Keratinocyte (primary cell): Measurements from ENCODE around the gene CNTNAP2. TPM values are rescaled to one million over a fixed set of nuclear protein-coding genes. Genes with fewer than 3 reads are reported as not detected.

Experiments
- DNase-seq: peaks from one replicate; pipeline ENCODE4 v3.0.0-alpha.2; 2011; ENCODE audit warnings: low read depth, missing footprints, low spot score
- FAIRE-seq: peaks from 2 replicates; lab custom pipeline; 2011; peaks lifted over from hg19 to GRCh38; lab: Jason Lieb, UNC
- H2AFZ ChIP-seq: 2 replicates; pipeline ENCODE4 v1.6.0; 2012; ENCODE audit warnings: low read length, control low read depth, inconsistent platforms; ENCODE audit not compliant: control insufficient read depth
- H3K27ac ChIP-seq: 2 replicates; pipeline ENCODE4 v1.5.1; 2011; ENCODE audit warnings: low read length; ENCODE audit not compliant: control insufficient read depth, insufficient read depth
- H3K27me3 ChIP-seq: 3 replicates; pipeline ENCODE4 v1.6.0; 2011; ENCODE audit warnings: low read length; ENCODE audit not compliant: control insufficient read depth, insufficient read depth; ENCODE audit errors: extremely low read depth
- H3K36me3 ChIP-seq, 2 experiments: 2 replicates in 1 of 2; 3 replicates in 1 of 2; pipeline ENCODE4 v1.5.1; 2011; ENCODE audit warnings: low read length in 2 of 2, mild to moderate bottlenecking in 1 of 2; ENCODE audit not compliant: control insufficient read depth in 2 of 2, insufficient read depth in 2 of 2; ENCODE audit errors: extremely low read depth in 1 of 2
- H3K4me1 ChIP-seq: 3 replicates; pipeline ENCODE4 v1.5.1; 2011; ENCODE audit warnings: low read length; ENCODE audit not compliant: control insufficient read depth, insufficient read depth; ENCODE audit errors: extremely low read depth
- H3K4me2 ChIP-seq: 3 replicates; pipeline ENCODE4 v1.6.0; 2011; ENCODE audit warnings: low read depth, low read length; ENCODE audit not compliant: control insufficient read depth, insufficient read depth; ENCODE audit errors: extremely low read depth
- H3K4me3 ChIP-seq, 3 experiments: fragments of 200-600 bp in 1 of 3; sonication (generic) in 1 of 3; 2 replicates in 2 of 3; 3 replicates in 1 of 3; pipeline ENCODE4 v1.5.1; 2011 to 2016; ENCODE audit warnings: low read length in 3 of 3, mild to moderate bottlenecking in 3 of 3, control low read depth in 2 of 3, inconsistent platforms in 1 of 3, low read depth in 1 of 3, mixed read lengths in 1 of 3, mixed run types in 1 of 3, moderate library complexity in 1 of 3; ENCODE audit not compliant: control insufficient read depth in 2 of 3, insufficient read depth in 2 of 3; ENCODE audit errors: extremely low read depth in 1 of 3
- H3K79me2 ChIP-seq: 2 replicates; pipeline ENCODE4 v1.6.0; 2012; ENCODE audit warnings: low read length; ENCODE audit not compliant: control insufficient read depth, insufficient read depth
- H3K9ac ChIP-seq: 3 replicates; pipeline ENCODE4 v1.6.0; 2011; ENCODE audit warnings: low read length; ENCODE audit not compliant: control insufficient read depth, insufficient read depth; ENCODE audit errors: extremely low read depth
- H3K9me1 ChIP-seq: 3 replicates; pipeline ENCODE4 v1.6.0; 2011; ENCODE audit warnings: low read length; ENCODE audit not compliant: control insufficient read depth, insufficient read depth; ENCODE audit errors: extremely low read depth
- H3K9me3 ChIP-seq: 2 replicates; pipeline ENCODE4 v1.5.1; 2012; ENCODE audit warnings: low read depth, low read length; ENCODE audit not compliant: control insufficient read depth
- H4K20me1 ChIP-seq: 3 replicates; pipeline ENCODE4 v1.6.0; 2011; ENCODE audit warnings: low read length; ENCODE audit not compliant: control insufficient read depth, insufficient read depth; ENCODE audit errors: extremely low read depth
- EZH2 ChIP-seq: IDR thresholded peaks from one replicate; pipeline ENCODE4 v1.6.1; 2012; ENCODE audit warnings: inconsistent platforms, mild to moderate bottlenecking, low read length, moderate library complexity
- dilution Hi-C: fragments of 300-500 bp; cut with MboI; formaldehyde crosslinking; loops from one replicate; pipeline ENCODE4 v1.7.0; 2020; ENCODE audit warnings: low sequenced_read_pairs; ENCODE audit not compliant: extremely low pct_ligation_motif_present
- polyA plus RNA-seq, 5 experiments: library from polyadenylated mRNA; depleted of rRNA in 3 of 5; stranded (reverse) in 3 of 5; stranded (forward) in 1 of 5; unstranded in 1 of 5; fragments of >200 nt; gene quantifications; 1 replicate in 1 of 5; 2 replicates in 3 of 5; 3 replicates in 1 of 5; pipeline versions ENCODE4 v1.2.1 to v1.2.3, GENCODE V29; 2011 to 2012; ENCODE audit warnings: missing spikeins in 2 of 5, low read depth in 1 of 5, low replicate concordance in 1 of 5
- TF ChIP-seq, protein P1 (sequence below), 3 experiments: IDR thresholded peaks in 1 of 3; conservative IDR thresholded peaks in 1 of 3; optimal IDR thresholded peaks in 1 of 3; 2 replicates in 2 of 3; 3 replicates in 1 of 3; pipeline versions ENCODE3 to v1.5.1; 2011; ENCODE audit warnings: low read length in 3 of 3, mild to moderate bottlenecking in 3 of 3, moderate library complexity in 2 of 3, control low read depth in 1 of 3, inconsistent platforms in 1 of 3; ENCODE audit not compliant: insufficient read depth in 2 of 3; ENCODE audit errors: extremely low read depth in 1 of 3

The CNTNAP2 gene
- polyA plus RNA-seq, 1 donor (not counting 4 experiments of a cell fraction or from before 2014, with no cell fraction given): 1.4 TPM

GRCh38 chr7:147571436-147572185, 1455.0 kb downstream of the CNTNAP2 start:
- Histone ChIP-seq H3K79me2 (no peaks in the 10 kb centered on the region), H3K4me3 (no peak overlapping the region), H4K20me1 (no peaks in the 10 kb centered on the region), H3K4me2 (no peak overlapping the region), H3K9me3 (peaks cover 3% of the 10 kb centered on the region), H3K27ac (no peak overlapping the region), H3K27me3 (no peaks in the 10 kb centered on the region), H2AFZ (no peak overlapping the region), H3K9me1 (no peaks in the 10 kb centered on the region), H3K9ac (no peak overlapping the region), H3K36me3 (no peaks in the 10 kb centered on the region), H3K4me1 (no peaks in the 10 kb centered on the region)
- dilution Hi-C loops: no loop called here
- FAIRE-seq: no peak
- DNase-seq: no peak
- TF ChIP-seq EZH2: no peak
- TF ChIP-seq, protein P1, sequence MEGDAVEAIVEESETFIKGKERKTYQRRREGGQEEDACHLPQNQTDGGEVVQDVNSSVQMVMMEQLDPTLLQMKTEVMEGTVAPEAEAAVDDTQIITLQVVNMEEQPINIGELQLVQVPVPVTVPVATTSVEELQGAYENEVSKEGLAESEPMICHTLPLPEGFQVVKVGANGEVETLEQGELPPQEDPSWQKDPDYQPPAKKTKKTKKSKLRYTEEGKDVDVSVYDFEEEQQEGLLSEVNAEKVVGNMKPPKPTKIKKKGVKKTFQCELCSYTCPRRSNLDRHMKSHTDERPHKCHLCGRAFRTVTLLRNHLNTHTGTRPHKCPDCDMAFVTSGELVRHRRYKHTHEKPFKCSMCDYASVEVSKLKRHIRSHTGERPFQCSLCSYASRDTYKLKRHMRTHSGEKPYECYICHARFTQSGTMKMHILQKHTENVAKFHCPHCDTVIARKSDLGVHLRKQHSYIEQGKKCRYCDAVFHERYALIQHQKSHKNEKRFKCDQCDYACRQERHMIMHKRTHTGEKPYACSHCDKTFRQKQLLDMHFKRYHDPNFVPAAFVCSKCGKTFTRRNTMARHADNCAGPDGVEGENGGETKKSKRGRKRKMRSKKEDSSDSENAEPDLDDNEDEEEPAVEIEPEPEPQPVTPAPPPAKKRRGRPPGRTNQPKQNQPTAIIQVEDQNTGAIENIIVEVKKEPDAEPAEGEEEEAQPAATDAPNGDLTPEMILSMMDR (optimal IDR thresholded peaks at IDR 0.05 in 1 of 3, IDR thresholded peaks at IDR 0.05 in 1 of 3, conservative IDR thresholded peaks at IDR 0.05 in 1 of 3; ENCODE audit: extremely low read depth in 1 of 3, insufficient read depth in 2 of 3, low read length in 3 of 3): no peak

DNA sequence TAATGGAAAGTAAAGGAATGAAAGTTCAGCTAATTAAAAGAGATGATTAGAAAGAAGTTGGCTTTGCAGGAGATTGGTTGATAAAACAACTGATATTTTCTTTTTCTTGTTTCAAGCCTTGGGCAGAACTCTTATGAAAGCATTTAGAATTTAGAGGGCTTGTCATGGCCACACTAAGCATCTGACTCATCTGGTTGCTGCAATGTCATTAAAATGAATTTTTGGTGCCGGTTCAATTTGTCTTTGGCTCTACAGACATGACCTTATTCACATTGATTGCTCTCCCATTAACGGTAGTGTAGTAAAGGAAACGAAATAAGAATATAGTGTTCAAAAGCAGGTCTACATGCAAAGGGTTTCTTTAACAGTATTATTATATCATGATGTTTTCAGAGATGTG, 1461.6 kb downstream of the CNTNAP2 start:
- no peak for FAIRE-seq
- Histone ChIP-seq H3K4me2 (no peak overlapping the region), H3K27me3 (no peaks in the 10 kb centered on the region), H3K27ac (no peak overlapping the region), H3K9ac (no peak overlapping the region), H3K4me1 (no peaks in the 10 kb centered on the region), H2AFZ (no peak overlapping the region), H3K79me2 (no peaks in the 10 kb centered on the region), H3K36me3 (no peaks in the 10 kb centered on the region), H4K20me1 (no peaks in the 10 kb centered on the region), H3K9me3 (no peaks in the 10 kb centered on the region), H3K4me3 (no peak overlapping the region), H3K9me1 (no peaks in the 10 kb centered on the region)
- no peak for DNase-seq
- TF ChIP-seq, protein P1 (optimal IDR thresholded peaks at IDR 0.05 in 1 of 3, IDR thresholded peaks at IDR 0.05 in 1 of 3, conservative IDR thresholded peaks at IDR 0.05 in 1 of 3; ENCODE audit: extremely low read depth in 1 of 3, insufficient read depth in 2 of 3, low read length in 3 of 3): no peak
- TF ChIP-seq EZH2: no peak
- dilution Hi-C loops: no loop called here
